Measurements from ENCODE around the gene KIAA1671.
"Not testable (repeated sequence)": the region's sequence is repeated elsewhere in the genome, so short reads cannot be mapped to it uniquely, and the experiment has no call there.

Gene KIAA1671

GRCh38 chr22:25202290-25202921, 249.9 kb downstream of the KIAA1671 start:
- H3K27ac Mint-ChIP-seq, result peak overlapping the region; percentile 54
- no peaks in the 10 kb centered on the region for H3K9me3 Mint-ChIP-seq
- H3K4me3 Mint-ChIP-seq, result no peak overlapping the region
- peaks cover 5% of the 10 kb centered on the region for H3K4me1 Mint-ChIP-seq
- H3K36me3 Mint-ChIP-seq, result no peaks in the 10 kb centered on the region
- ATAC-seq, result peak; percentile 56
- peak; percentile 50 to 80 for DNase-seq (ENCODE audit: low spot score in 2 of 2)

DNA sequence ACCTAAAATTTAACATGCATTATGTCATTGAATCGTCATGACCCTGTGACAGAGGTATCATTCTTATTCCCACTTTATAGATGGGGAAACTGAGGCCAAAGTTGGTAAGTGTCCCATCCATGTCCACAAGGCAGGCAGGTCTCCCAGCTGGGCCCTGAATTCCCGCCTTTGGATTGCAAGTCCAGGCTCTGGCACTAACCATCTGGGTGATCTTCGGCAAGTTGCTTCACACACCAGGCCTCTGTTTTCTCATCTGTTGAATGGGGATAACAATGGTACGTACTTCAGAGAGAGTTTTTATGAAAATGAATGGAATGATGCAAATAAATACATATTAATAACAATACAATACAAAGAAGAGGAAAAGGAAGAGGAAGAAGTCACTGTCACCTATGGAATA, 250.6 kb downstream of the KIAA1671 start:
- no peak for DNase-seq (ENCODE audit: low spot score in 2 of 2)
- no peaks in the 10 kb centered on the region for H3K9me3 Mint-ChIP-seq
- no peaks in the 10 kb centered on the region for H3K36me3 Mint-ChIP-seq
- no peak overlapping the region for H3K4me3 Mint-ChIP-seq
- ATAC-seq, result no peak
- H3K4me1 Mint-ChIP-seq, result peaks cover 5% of the 10 kb centered on the region
- H3K27ac Mint-ChIP-seq, result no peak overlapping the region

DNA sequence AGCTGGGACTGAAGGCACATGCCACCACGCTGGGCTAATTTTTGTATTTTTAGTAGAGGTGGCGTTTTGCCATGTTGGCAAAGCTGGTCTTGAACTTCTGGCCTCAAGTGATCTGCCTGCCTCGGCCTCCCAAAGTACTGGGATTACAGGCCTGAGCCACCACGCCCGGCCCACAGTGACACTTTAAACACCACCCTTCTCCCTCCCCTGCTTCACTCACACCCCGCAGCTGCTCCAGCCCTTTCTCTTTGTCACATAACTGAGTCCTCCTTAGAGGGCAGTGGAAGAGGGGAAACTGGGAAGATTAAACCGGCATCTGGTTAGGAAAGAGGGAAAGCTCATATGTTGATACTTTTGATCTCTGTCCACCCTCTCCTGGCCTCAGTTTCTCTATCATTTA, 252.0 kb downstream of the KIAA1671 start:
- not testable (repeated sequence) for H3K4me3 Mint-ChIP-seq; H3K4me1 Mint-ChIP-seq; H3K27ac Mint-ChIP-seq; H3K9me3 Mint-ChIP-seq; DNase-seq (ENCODE audit: low spot score in 2 of 2); H3K36me3 Mint-ChIP-seq; ATAC-seq

- H3K4me1 Mint-ChIP-seq, result peaks cover 5% of the 10 kb centered on the region
- no peaks in the 10 kb centered on the region for H3K9me3 Mint-ChIP-seq
- DNase-seq (ENCODE audit: low spot score in 2 of 2) (no peak), ATAC-seq (no peak)
- H3K4me3 Mint-ChIP-seq, result no peak overlapping the region
- no peak overlapping the region for H3K27ac Mint-ChIP-seq
- H3K36me3 Mint-ChIP-seq, result no peaks in the 10 kb centered on the region
Observed at GRCh38 chr22:25205847-25206246, 253.3 kb downstream of the KIAA1671 start.

- DNase-seq (ENCODE audit: low spot score in 2 of 2) (no peak), ATAC-seq (no peak)
- Mint-ChIP-seq H3K9me3 (no peaks in the 10 kb centered on the region), H3K4me3 (no peak overlapping the region), H3K36me3 (no peaks in the 10 kb centered on the region), H3K4me1 (peaks cover 5% of the 10 kb centered on the region), H3K27ac (no peak overlapping the region)
Observed at GRCh38 chr22:25206998-25207397, 254.5 kb downstream of the KIAA1671 start.

DNA sequence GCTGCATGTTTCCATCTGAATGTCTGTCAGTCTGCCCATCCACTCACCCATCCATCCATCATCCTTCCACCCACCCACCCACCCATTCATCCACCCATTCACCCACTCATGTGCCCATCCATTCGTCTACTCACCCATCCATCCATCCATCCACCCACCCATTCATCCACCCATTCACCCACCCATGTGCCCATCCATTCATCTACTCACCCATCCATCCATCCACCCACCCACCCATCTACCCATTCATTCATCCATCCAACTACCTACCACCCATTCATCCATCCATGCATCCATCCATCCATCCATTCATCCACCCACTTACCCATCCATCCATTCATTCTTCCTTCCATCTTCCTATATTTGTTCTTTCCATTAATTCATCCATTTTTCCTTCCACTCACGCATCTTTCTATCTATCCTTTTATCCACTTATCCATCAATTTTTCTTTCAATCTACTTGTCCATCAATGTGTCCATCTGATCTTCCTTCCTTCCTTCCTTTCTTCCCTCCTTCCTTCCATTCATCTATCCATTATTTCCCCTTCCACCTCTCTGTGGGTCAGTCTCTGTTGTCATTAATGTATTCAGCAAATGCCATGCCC, 255.1 kb downstream of the KIAA1671 start:
- Mint-ChIP-seq H3K36me3 (no peaks in the 10 kb centered on the region), H3K4me1 (no peaks in the 10 kb centered on the region), H3K4me3 (no peak overlapping the region), H3K27ac (no peak overlapping the region), H3K9me3 (no peaks in the 10 kb centered on the region)
- ATAC-seq, result no peak
- DNase-seq (ENCODE audit: low spot score in 2 of 2), result no peak

- H3K9me3 Mint-ChIP-seq, result no peaks in the 10 kb centered on the region
- H3K27ac Mint-ChIP-seq, result no peak overlapping the region
- no peaks in the 10 kb centered on the region for H3K36me3 Mint-ChIP-seq
- H3K4me3 Mint-ChIP-seq, result no peak overlapping the region
- no peaks in the 10 kb centered on the region for H3K4me1 Mint-ChIP-seq
- ATAC-seq, result no peak
- DNase-seq (ENCODE audit: low spot score in 2 of 2), result no peak
Observed at GRCh38 chr22:25208328-25208727, 255.8 kb downstream of the KIAA1671 start.

DNA sequence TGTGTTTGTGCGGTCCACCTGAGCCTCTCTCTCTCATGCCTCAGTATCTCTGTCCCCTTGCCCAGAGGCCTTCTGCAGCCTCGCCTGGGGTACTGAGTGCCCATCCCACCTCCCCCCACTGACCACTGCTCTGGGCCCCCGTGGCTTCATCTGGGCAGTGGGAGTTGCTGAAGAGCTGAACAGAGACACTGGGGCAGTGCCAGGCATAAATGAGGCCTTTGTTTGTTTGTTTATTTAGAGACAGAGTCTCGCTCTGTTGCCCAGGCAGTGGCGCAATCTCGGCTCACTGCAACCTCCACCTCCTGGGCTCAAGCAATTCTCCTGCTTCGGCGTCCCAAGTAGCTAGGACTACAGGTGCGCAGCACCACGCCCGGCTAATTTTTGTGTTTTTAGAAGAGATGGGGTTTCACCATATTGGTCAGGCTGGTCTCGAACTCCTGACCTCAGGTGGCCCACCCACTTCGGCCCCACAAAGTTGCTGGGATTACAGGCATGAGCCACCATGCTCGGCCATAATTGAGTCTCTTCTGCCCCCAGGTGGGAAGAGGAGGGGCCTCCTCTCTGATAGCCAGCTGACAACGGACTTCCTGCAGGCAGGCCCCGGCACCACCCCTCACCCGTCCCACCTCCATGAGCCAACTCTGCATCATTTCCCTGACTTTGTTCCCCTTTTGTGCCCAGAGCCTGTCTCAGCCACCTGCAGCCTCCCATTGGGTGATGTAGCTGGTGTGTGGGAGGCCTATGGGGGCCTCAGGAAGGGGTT, 256.4 kb downstream of the KIAA1671 start:
- no peak for DNase-seq (ENCODE audit: low spot score in 2 of 2)
- Mint-ChIP-seq H3K4me1 (no peaks in the 10 kb centered on the region), H3K4me3 (no peak overlapping the region), H3K27ac (no peak overlapping the region), H3K9me3 (peaks cover 3% of the 10 kb centered on the region), H3K36me3 (no peaks in the 10 kb centered on the region)
- no peak for ATAC-seq

GRCh38 chr22:25210793-25211192, 258.3 kb downstream of the KIAA1671 start:
- H3K4me1 Mint-ChIP-seq, result no peaks in the 10 kb centered on the region
- H3K36me3 Mint-ChIP-seq, result no peaks in the 10 kb centered on the region
- DNase-seq (ENCODE audit: low spot score in 2 of 2), result no peak
- no peak for ATAC-seq
- peaks cover 3% of the 10 kb centered on the region for H3K9me3 Mint-ChIP-seq
- no peak overlapping the region for H3K27ac Mint-ChIP-seq
- no peak overlapping the region for H3K4me3 Mint-ChIP-seq

DNA sequence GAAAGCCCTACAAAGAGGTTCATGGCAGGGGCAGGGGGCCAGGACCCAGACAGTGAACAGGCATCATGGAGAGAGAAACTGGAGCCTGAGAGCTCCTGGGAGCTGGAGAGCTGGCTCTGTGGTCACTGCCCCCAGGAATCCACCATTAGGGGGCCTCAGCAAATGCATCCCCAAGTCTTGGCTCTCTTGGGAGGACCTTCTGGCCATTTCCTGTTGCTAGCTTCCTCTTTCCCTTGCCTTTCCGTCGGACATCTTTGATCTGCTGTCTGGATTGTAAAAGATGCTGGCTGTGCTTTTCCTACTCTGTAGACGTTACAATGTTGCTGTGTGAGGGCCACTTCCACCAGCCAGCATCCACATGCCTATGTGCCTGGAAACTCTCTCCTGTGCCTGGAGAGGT, 259.8 kb downstream of the KIAA1671 start:
- no peak overlapping the region for H3K4me3 Mint-ChIP-seq
- no peaks in the 10 kb centered on the region for H3K4me1 Mint-ChIP-seq
- H3K9me3 Mint-ChIP-seq, result peaks cover 3% of the 10 kb centered on the region
- ATAC-seq (no peak), DNase-seq (ENCODE audit: low spot score in 2 of 2) (no peak)
- no peaks in the 10 kb centered on the region for H3K36me3 Mint-ChIP-seq
- H3K27ac Mint-ChIP-seq, result no peak overlapping the region

GRCh38 chr22:25213221-25213620, 260.7 kb downstream of the KIAA1671 start:
- Mint-ChIP-seq H3K4me3 (no peak overlapping the region), H3K36me3 (no peaks in the 10 kb centered on the region), H3K4me1 (no peaks in the 10 kb centered on the region), H3K27ac (no peak overlapping the region), H3K9me3 (peaks cover 3% of the 10 kb centered on the region)
- DNase-seq (ENCODE audit: low spot score in 2 of 2), result no peak
- no peak for ATAC-seq

DNA sequence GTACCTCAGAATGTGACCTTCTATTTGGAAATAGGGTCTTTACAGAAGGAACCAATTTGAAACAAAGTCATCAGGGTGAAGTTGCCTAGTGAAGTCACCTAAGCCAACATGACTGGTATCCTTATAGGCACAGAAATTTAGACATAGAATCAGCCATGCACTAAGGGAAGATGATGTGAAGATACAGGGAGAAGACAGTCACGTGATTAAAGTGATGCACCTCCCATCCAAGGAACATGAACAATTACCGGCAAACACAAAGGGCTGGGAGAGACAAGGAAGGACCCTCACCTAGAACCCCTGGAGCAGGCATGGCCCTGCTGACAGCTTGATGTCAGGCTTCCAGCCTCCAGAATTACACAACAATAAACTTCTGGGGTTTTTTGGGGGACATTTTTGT, 263.7 kb downstream of the KIAA1671 start:
- Mint-ChIP-seq H3K9me3 (peaks cover 3% of the 10 kb centered on the region), H3K4me1 (no peaks in the 10 kb centered on the region), H3K27ac (no peak overlapping the region), H3K36me3 (no peaks in the 10 kb centered on the region), H3K4me3 (no peak overlapping the region)
- ATAC-seq (no peak), DNase-seq (ENCODE audit: low spot score in 2 of 2) (no peak)

DNA sequence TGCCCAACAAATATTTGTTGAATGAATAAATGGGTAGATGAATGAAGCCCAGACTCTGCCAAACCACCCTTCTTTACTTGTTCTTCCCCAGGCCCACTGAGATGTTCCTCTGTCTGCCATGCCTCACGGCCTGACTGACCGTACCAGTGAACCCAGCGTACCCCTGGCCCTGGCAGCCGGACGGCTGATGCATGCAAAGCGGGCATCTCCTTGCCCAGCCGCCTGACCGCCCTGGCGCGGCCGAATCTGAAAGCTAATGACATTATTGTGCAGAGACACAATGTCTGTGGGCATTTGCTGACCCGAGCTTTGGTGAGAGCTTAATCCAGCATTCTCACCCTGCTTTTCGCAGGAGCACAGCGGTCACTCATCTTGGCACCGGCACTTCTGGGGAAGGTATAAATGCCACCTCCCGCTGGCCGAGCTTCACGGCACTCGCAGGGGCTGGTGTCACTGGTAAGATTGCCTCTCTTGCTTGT, 266.7 kb downstream of the KIAA1671 start, which contains the start of gene CRYBB2:
Gene CRYBB2, plus strand, starts transcription at position 429 of the 479 bp plus-strand sequence. CDS start 1,791 bp downstream, outside the sequence.
- Mint-ChIP-seq H3K9me3 (no peaks in the 10 kb centered on the region), H3K4me3 (no peak within 1 kb of the TSS), H3K4me1 (no peaks in the 10 kb centered on the region), H3K36me3 (no peaks in the 10 kb centered on the region), H3K27ac (no peak within 1 kb of the TSS)
- ATAC-seq (no peak), DNase-seq (ENCODE audit: low spot score in 2 of 2) (no peak)

GRCh38 chr22:25219948-25220442, 267.5 kb downstream of the KIAA1671 start:
- no peak for ATAC-seq
- Mint-ChIP-seq H3K9me3 (no peaks in the 10 kb centered on the region), H3K4me3 (no peak overlapping the region), H3K4me1 (no peaks in the 10 kb centered on the region), H3K36me3 (no peaks in the 10 kb centered on the region), H3K27ac (no peak overlapping the region)
- no peak for DNase-seq (ENCODE audit: low spot score in 2 of 2)

DNA sequence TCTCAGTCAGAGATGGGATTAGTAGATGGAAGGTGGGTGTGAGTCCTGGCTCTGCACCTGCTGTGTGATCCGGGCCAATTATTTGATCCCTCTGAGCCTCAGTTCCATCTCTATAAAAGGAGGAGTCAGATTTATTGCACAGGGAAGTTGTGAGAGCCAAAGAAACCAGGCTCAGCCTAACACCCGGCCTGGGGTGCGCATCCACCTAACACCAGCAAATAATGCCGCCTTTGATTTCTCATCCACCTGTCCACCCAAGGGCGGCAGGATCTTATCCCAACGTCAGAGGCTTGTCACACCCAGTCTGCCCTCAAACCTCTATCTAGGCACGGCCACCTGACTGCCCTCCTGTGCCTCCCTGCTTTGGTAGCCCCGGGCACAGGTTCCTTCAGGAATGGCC, 269.3 kb downstream of the KIAA1671 start:
- H3K4me3 Mint-ChIP-seq, result no peak overlapping the region
- no peaks in the 10 kb centered on the region for H3K4me1 Mint-ChIP-seq
- H3K9me3 Mint-ChIP-seq, result no peaks in the 10 kb centered on the region
- no peak for ATAC-seq
- no peak for DNase-seq (ENCODE audit: low spot score in 2 of 2)
- H3K27ac Mint-ChIP-seq, result no peak overlapping the region
- no peaks in the 10 kb centered on the region for H3K36me3 Mint-ChIP-seq
